K562 (cell line): ENCODE results near the gene DCAF7. TPM values are rescaled to one million over a fixed set of nuclear protein-coding genes. Genes with fewer than 3 reads are reported as not detected.

Experiments used
- ATAC-seq: fragments of 200-7000 bp; cut with Tn5 transposase; 3 replicates; pipeline ENCODE4 v1.9.1; 2020; ENCODE audit warnings: moderate library complexity
- BruUV-seq: library from RNA; stranded (reverse); fragments of 400-500 nt; replicated peaks from 2 replicates; lab custom pipeline; 2021; lab: Mats Ljungman, UMichigan
- CTCF ChIA-PET: fragments of 300-600 bp; formaldehyde crosslinking; extraction: SDS; loops from one replicate; lab custom pipeline; 2021; ENCODE audit warnings: low intra/inter-chr PET ratio; lab: Yijun Ruan, JAX
- POLR2A ChIA-PET: fragments of 300-600, 350-650 bp; sonication (Branson Sonifier 250); formaldehyde crosslinking; extraction: SDS; loops from one replicate; lab custom pipeline; 2021; ENCODE audit warnings: antibody characterized with exemption, inconsistent platforms; lab: Yijun Ruan, JAX
- DNase-seq, 4 experiments: peaks; one replicate each; pipeline versions ENCODE4 v3.0.0 to v3.0.0-alpha.2; 2011 to 2018; ENCODE audit warnings: low spot score in 3 of 4, mixed read lengths in 3 of 4; ENCODE audit errors: extremely low read depth in 1 of 4
- FAIRE-seq: peaks from 2 replicates; lab custom pipeline; 2011; peaks lifted over from hg19 to GRCh38; lab: Jason Lieb, UNC
- H2AFZ ChIP-seq: 2 replicates; pipeline ENCODE4 v1.6.0; 2011; ENCODE audit warnings: low read depth, low read length, control low read depth, inconsistent platforms
- H3K27ac ChIP-seq: fragments of 200-600 bp; 3 replicates; pipeline ENCODE4 v1.8.0; 2011; ENCODE audit warnings: low read depth, mild to moderate bottlenecking, control low read depth, inconsistent platforms, low read length, moderate library complexity, mixed read lengths; ENCODE audit errors: extremely low read depth
- H3K27me3 ChIP-seq, 2 experiments: fragments of 300-600 bp in 1 of 2; 2 replicates in 1 of 2; 3 replicates in 1 of 2; pipeline versions ENCODE4 v1.6.0 to v1.8.0; 2011; ENCODE audit warnings: inconsistent platforms in 2 of 2, low read length in 2 of 2, mild to moderate bottlenecking in 1 of 2, mixed read lengths in 1 of 2, moderate library complexity in 1 of 2; ENCODE audit not compliant: control insufficient read depth in 2 of 2, insufficient read depth in 2 of 2
- H3K36me3 ChIP-seq: fragments of 300-600 bp; 3 replicates; pipeline ENCODE4 v1.8.0; 2011; ENCODE audit warnings: mild to moderate bottlenecking, low read length, inconsistent platforms; ENCODE audit not compliant: control insufficient read depth, insufficient read depth
- H3K4me1 ChIP-seq, 2 experiments: fragments of 200-600 bp in 1 of 2; replicated peaks in 1 of 2; 2 replicates in 1 of 2; 3 replicates in 1 of 2; pipeline versions ENCODE4 v1.5.1 to v1.8.0; 2011; ENCODE audit warnings: inconsistent platforms in 2 of 2, low read length in 2 of 2, mild to moderate bottlenecking in 1 of 2, mixed read lengths in 1 of 2, moderate library complexity in 1 of 2; ENCODE audit not compliant: control insufficient read depth in 2 of 2, insufficient read depth in 2 of 2
- H3K4me2 ChIP-seq: 2 replicates; pipeline ENCODE4 v1.6.1; 2011; ENCODE audit warnings: low read length, control low read depth, inconsistent platforms, mixed read lengths; ENCODE audit not compliant: insufficient read depth
- H3K4me3 ChIP-seq: fragments of 200-600 bp; sonication (generic), shearing (Covaris generic); 2 replicates; pipeline ENCODE4 v1.5.1; 2016; ENCODE audit warnings: control low read depth, inconsistent platforms
- H3K79me2 ChIP-seq: fragments of 200-600 bp; 3 replicates; pipeline ENCODE4 v1.8.0; 2011; ENCODE audit warnings: low read length, inconsistent platforms; ENCODE audit not compliant: control insufficient read depth, insufficient read depth
- H3K9ac ChIP-seq, 2 experiments: 2 replicates each; pipeline versions ENCODE4 v1.6.0 to v1.6.1; 2011; ENCODE audit warnings: low read depth in 2 of 2, low read length in 2 of 2, control low read depth in 1 of 2, inconsistent platforms in 1 of 2, mild to moderate bottlenecking in 1 of 2, mixed read lengths in 1 of 2; ENCODE audit not compliant: insufficient read depth in 1 of 2
- H3K9me1 ChIP-seq: one replicate; pipeline ENCODE4 v1.6.0; 2011; ENCODE audit warnings: inconsistent platforms, mild to moderate bottlenecking, low read length, moderate library complexity; ENCODE audit not compliant: control insufficient read depth, insufficient read depth
- H3K9me3 ChIP-seq: replicated peaks from 2 replicates; pipeline ENCODE4 v1.5.1; 2011; ENCODE audit warnings: low read depth, low read length, inconsistent platforms; ENCODE audit not compliant: control insufficient read depth, insufficient read depth
- H4K20me1 ChIP-seq: replicated peaks from 2 replicates; pipeline ENCODE4 v1.6.1; 2011; ENCODE audit warnings: low read length, inconsistent platforms, mixed read lengths; ENCODE audit not compliant: control insufficient read depth, insufficient read depth
- ATF7 ChIP-seq: fragments of 450-650 bp; IDR thresholded peaks from 2 replicates; pipeline ENCODE4 v1.7.1; 2014; ENCODE audit warnings: mild to moderate bottlenecking, moderate library complexity
- KAT8 ChIP-seq: fragments of 450-650 bp; IDR thresholded peaks from 2 replicates; pipeline ENCODE4 v1.6.1; 2016; ENCODE audit warnings: low read depth, mild to moderate bottlenecking
- KDM2B ChIP-seq: fragments of 250-450 bp; sonication (Bioruptor Pico); IDR thresholded peaks from 2 replicates; pipeline ENCODE4 v1.8.0; 2021; ENCODE audit warnings: mild to moderate bottlenecking, moderate library complexity
- MECOM ChIP-seq: fragments of 250-450 bp; sonication (Bioruptor Pico); IDR thresholded peaks from 2 replicates; pipeline ENCODE4 v1.8.0; 2022; ENCODE audit warnings: inconsistent platforms
- PML ChIP-seq: IDR thresholded peaks from 2 replicates; pipeline ENCODE4 v1.6.1; 2012; ENCODE audit warnings: low read length, inconsistent platforms
- POLR3A ChIP-seq: IDR thresholded peaks from 2 replicates; pipeline ENCODE4 v1.6.1; 2011; ENCODE audit warnings: borderline replicate concordance, mild to moderate bottlenecking, moderate library complexity; ENCODE audit not compliant: insufficient read length, insufficient read depth; ENCODE audit errors: extremely low read depth
- SAFB2 ChIP-seq: fragments of 200-400 bp; formaldehyde crosslinking; IDR thresholded peaks from 2 replicates; pipeline ENCODE4 v1.6.1; 2018; ENCODE audit warnings: borderline replicate concordance, low read length, low read depth, moderate library complexity; ENCODE audit not compliant: severe bottlenecking
- WGBS: fragments of 100-300 bp; shearing (Covaris generic); methylation state at CpG from one replicate; pipeline ENCODE4 v1.1.6; 2016; ENCODE audit warnings: low coverage, mixed read lengths; ENCODE audit not compliant: insufficient coverage; ENCODE audit errors: missing lambda C conversion rate; 5-methylcytosine and 5-hydroxymethylcytosine counted together
- in situ Hi-C: fragments of 300-500 bp; cut with MboI; formaldehyde crosslinking; loops from 4 replicates; pipeline ENCODE4 v1.15.0; 2018; ENCODE audit warnings: inconsistent platforms, mixed read lengths
- intact Hi-C: fragments of 100-400 bp; cut with micrococcal nuclease; formaldehyde crosslinking; loops from 2 replicates; pipeline ENCODE4 v1.14.2; 2022
- polyA plus RNA-seq, 8 experiments: library from polyadenylated mRNA; depleted of rRNA in 4 of 8; stranded (reverse) in 5 of 8; unstranded in 3 of 8; fragments of >200 nt; fragmentation: Nextera tagmentation in 2 of 8; fragmentation: Illumina TruSeq in 1 of 8; extraction: Ambion mirVana in 2 of 8; extraction: Trizol in 1 of 8; gene quantifications; 2 replicates each; pipeline versions ENCODE4 v1.2.1 to v1.2.3, GENCODE V29; 2011 to 2014; ENCODE audit warnings: inconsistent platforms in 1 of 8, missing spikeins in 1 of 8
- total RNA-seq, 7 experiments: library from RNA; depleted of rRNA in 6 of 7; stranded (reverse); fragments of >200 nt in 6 of 7; fragmentation: Illumina TruSeq in 2 of 7; extraction: Trizol in 2 of 7; gene quantifications; 2 replicates each; pipeline versions ENCODE4 v1.2.1 to v1.2.3, GENCODE V29; 2011 to 2021; ENCODE audit warnings: low replicate concordance in 1 of 7
- TF ChIP-seq, protein P1 (sequence below): fragments of 250-450 bp; sonication (Bioruptor Pico); IDR thresholded peaks from 2 replicates; pipeline ENCODE4 v1.8.0; 2021; ENCODE audit warnings: mild to moderate bottlenecking, moderate library complexity
- TF ChIP-seq, protein P2 (sequence below), 3 experiments: fragments of 200-800 bp in 1 of 3; fragments of 250-450 bp in 1 of 3; fragments of 450-650 bp in 1 of 3; sonication (Bioruptor Pico) in 1 of 3; sonication (Bioruptor generic) in 1 of 3; formaldehyde crosslinking in 1 of 3; IDR thresholded peaks; 2 replicates each; pipeline versions ENCODE4 v1.6.1 to v1.8.0; 2016 to 2022; ENCODE audit warnings: mild to moderate bottlenecking in 2 of 3, missing genetic modification characterization in 2 of 3, missing compliant biosample characterization in 1 of 3, moderate library complexity in 1 of 3

The DCAF7 gene
- total and polyA plus RNA-seq, 9 of the 15 experiments (the other 6 are each of a cell fraction or from before 2014, with no cell fraction given), result 30.8 to 123 (median 40.2) TPM

DNA sequence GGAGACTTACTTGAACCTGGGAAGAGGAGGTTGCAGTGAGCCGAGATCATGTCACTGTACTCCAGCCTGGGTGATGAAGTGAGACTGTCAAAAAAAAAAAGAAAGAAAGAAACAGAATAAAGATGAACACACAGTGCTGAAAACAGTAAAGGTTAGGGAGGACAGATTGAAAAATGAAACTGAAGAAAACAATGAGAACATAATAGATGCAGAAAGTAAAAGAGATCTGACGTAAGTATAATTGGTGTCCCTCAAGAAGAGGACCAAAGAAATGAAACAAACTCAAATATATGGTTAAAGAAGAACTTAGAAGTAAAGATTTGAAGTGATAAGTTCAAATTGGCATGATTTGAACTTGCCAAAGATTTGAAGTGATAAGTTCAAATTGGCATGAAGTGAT is 7.1 kb downstream of the DCAF7 start:
- in situ Hi-C loops, result no loop called here
- H2AFZ ChIP-seq, result no peak overlapping the region
- H3K36me3 ChIP-seq, result peaks cover 41% of the 10 kb centered on the region
- TF ChIP-seq KAT8 (no peak), ATF7 (no peak), PML (no peak), SAFB2 (no peak), POLR3A (no peak), MECOM (no peak), KDM2B (CRISPR knock-in tag) (no peak)
- TF ChIP-seq, protein P1, sequence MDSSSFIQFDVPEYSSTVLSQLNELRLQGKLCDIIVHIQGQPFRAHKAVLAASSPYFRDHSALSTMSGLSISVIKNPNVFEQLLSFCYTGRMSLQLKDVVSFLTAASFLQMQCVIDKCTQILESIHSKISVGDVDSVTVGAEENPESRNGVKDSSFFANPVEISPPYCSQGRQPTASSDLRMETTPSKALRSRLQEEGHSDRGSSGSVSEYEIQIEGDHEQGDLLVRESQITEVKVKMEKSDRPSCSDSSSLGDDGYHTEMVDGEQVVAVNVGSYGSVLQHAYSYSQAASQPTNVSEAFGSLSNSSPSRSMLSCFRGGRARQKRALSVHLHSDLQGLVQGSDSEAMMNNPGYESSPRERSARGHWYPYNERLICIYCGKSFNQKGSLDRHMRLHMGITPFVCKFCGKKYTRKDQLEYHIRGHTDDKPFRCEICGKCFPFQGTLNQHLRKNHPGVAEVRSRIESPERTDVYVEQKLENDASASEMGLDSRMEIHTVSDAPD (CRISPR knock-in tag), result no peak
- TF ChIP-seq, protein P2, sequence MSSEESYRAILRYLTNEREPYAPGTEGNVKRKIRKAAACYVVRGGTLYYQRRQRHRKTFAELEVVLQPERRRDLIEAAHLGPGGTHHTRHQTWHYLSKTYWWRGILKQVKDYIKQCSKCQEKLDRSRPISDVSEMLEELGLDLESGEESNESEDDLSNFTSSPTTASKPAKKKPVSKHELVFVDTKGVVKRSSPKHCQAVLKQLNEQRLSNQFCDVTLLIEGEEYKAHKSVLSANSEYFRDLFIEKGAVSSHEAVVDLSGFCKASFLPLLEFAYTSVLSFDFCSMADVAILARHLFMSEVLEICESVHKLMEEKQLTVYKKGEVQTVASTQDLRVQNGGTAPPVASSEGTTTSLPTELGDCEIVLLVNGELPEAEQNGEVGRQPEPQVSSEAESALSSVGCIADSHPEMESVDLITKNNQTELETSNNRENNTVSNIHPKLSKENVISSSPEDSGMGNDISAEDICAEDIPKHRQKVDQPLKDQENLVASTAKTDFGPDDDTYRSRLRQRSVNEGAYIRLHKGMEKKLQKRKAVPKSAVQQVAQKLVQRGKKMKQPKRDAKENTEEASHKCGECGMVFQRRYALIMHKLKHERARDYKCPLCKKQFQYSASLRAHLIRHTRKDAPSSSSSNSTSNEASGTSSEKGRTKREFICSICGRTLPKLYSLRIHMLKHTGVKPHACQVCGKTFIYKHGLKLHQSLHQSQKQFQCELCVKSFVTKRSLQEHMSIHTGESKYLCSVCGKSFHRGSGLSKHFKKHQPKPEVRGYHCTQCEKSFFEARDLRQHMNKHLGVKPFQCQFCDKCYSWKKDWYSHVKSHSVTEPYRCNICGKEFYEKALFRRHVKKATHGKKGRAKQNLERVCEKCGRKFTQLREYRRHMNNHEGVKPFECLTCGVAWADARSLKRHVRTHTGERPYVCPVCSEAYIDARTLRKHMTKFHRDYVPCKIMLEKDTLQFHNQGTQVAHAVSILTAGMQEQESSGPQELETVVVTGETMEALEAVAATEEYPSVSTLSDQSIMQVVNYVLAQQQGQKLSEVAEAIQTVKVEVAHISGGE (CRISPR knock-in tag; IDR thresholded peaks at IDR 0.05), result no peak
- intact Hi-C loops, result no loop called here
- H3K4me1 ChIP-seq, result peaks cover 0 to 23% of the 10 kb centered on the region in 2 experiments; a peak in 4 of 5 replicates
- no peak overlapping the region for H3K4me2 ChIP-seq
- H4K20me1 ChIP-seq, result peaks cover 26% of the 10 kb centered on the region
- BruUV-seq, result no TSS peak
- POLR2A ChIA-PET, result interaction anchor here (0.7 to 1.8 kb wide), 3 partner anchors 8 to 14 kb away, joined by 4 to 8 read pairs (median 5); partner anchors contain the start of gene DCAF7
- H3K4me3 ChIP-seq, result no peak overlapping the region
- no peaks in the 10 kb centered on the region for H3K27me3 ChIP-seq
- peaks cover 97% of the 10 kb centered on the region for H3K79me2 ChIP-seq
- ATAC-seq, result no peak
- no peak overlapping the region for H3K9ac ChIP-seq
- H3K9me1 ChIP-seq, result no peaks in the 10 kb centered on the region
- 92% methylated on average over 1 of the region's 2 CpGs for WGBS
- no peak for DNase-seq
- no peaks in the 10 kb centered on the region for H3K9me3 ChIP-seq
- no peak for FAIRE-seq
- no peak overlapping the region for H3K27ac ChIP-seq
- CTCF ChIA-PET, result no interaction called here
